ENCODE data around the gene MTUS2. TPM values are rescaled to one million over a fixed set of nuclear protein-coding genes. Genes with fewer than 3 reads are reported as not detected.

Gene MTUS2
- total RNA-seq, 1 donor from 2014 or later, result 0.67 TPM

DNA sequence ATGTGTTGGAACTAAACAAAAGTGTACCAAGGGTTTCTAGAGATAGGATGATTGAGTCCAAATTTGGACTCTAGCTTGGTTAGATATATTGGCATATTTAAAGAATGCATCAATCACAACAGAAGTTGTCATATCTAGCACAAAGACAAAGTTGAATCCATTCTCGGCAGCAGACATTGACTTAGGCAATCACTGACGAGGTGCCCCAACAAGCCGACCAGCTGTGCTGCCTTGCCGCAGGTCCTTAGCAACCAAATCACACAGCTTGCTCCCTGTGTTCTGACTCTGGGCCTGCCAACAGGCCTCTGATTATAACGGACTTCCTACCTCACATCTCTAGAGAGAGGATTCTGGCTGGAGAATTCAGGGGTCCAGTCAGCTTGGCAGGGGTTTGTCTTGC is 208.7 kb downstream of the MTUS2 start:
- H3K4me3 Mint-ChIP-seq, result no peak overlapping the region
- Histone ChIP-seq H3K27me3 (no peaks in the 10 kb centered on the region), H3K4me2 (no peak overlapping the region), H3F3A (ENCODE audit: low read depth) (no peaks in the 10 kb centered on the region), H3K27ac (no peak overlapping the region), H2AFZ (replicated peaks) (no peak overlapping the region), H3K9me3 (ENCODE audit: low read depth) (no peaks in the 10 kb centered on the region), H3K36me3 (no peaks in the 10 kb centered on the region), H3K79me2 (ENCODE audit: low read depth) (no peaks in the 10 kb centered on the region), H3K4me1 (peaks cover 11% of the 10 kb centered on the region), H3K9ac (no peak overlapping the region), H3K4me3 (no peak overlapping the region), H4K20me1 (ENCODE audit: low read depth) (no peaks in the 10 kb centered on the region)
- no peak for TF ChIP-seq EZH2 (IDR thresholded peaks at IDR 0.05)
- TF ChIP-seq EZH2phosphoT487 (IDR thresholded peaks at IDR 0.05), result no peak
- TF ChIP-seq, protein P1, sequence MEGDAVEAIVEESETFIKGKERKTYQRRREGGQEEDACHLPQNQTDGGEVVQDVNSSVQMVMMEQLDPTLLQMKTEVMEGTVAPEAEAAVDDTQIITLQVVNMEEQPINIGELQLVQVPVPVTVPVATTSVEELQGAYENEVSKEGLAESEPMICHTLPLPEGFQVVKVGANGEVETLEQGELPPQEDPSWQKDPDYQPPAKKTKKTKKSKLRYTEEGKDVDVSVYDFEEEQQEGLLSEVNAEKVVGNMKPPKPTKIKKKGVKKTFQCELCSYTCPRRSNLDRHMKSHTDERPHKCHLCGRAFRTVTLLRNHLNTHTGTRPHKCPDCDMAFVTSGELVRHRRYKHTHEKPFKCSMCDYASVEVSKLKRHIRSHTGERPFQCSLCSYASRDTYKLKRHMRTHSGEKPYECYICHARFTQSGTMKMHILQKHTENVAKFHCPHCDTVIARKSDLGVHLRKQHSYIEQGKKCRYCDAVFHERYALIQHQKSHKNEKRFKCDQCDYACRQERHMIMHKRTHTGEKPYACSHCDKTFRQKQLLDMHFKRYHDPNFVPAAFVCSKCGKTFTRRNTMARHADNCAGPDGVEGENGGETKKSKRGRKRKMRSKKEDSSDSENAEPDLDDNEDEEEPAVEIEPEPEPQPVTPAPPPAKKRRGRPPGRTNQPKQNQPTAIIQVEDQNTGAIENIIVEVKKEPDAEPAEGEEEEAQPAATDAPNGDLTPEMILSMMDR (IDR thresholded peaks at IDR 0.05), result no peak
- H3K36me3 Mint-ChIP-seq, result no peaks in the 10 kb centered on the region
- peaks cover 2% of the 10 kb centered on the region for H3K9me3 Mint-ChIP-seq
- H3K4me1 Mint-ChIP-seq, result no peaks in the 10 kb centered on the region
- H3K27ac Mint-ChIP-seq, result no peak overlapping the region
- no peak for DNase-seq (ENCODE audit: low spot score)
- H3K27me3 Mint-ChIP-seq (ENCODE audit: insufficient read depth, low read depth), result peaks cover 3% of the 10 kb centered on the region

- DNase-seq (ENCODE audit: low spot score), result no peak
- H3K4me1 ChIP-seq, result no peaks in the 10 kb centered on the region
- H3K4me3 ChIP-seq, result no peak overlapping the region
- H3K4me1 Mint-ChIP-seq, result no peaks in the 10 kb centered on the region
- no peak overlapping the region for H3K27ac Mint-ChIP-seq
- H3K79me2 ChIP-seq (ENCODE audit: low read depth), result no peaks in the 10 kb centered on the region
- H3K9me3 ChIP-seq (ENCODE audit: low read depth), result no peaks in the 10 kb centered on the region
- H2AFZ ChIP-seq (replicated peaks), result no peak overlapping the region
- no peaks in the 10 kb centered on the region for H3K9me3 Mint-ChIP-seq
- no peaks in the 10 kb centered on the region for H3K27me3 ChIP-seq
- H3F3A ChIP-seq (ENCODE audit: low read depth), result no peaks in the 10 kb centered on the region
- TF ChIP-seq, protein P1 (IDR thresholded peaks at IDR 0.05), result no peak
- TF ChIP-seq EZH2phosphoT487 (IDR thresholded peaks at IDR 0.05) (no peak), EZH2 (IDR thresholded peaks at IDR 0.05) (no peak)
- H3K36me3 ChIP-seq, result no peaks in the 10 kb centered on the region
- H4K20me1 ChIP-seq (ENCODE audit: low read depth), result no peaks in the 10 kb centered on the region
- no peaks in the 10 kb centered on the region for H3K27me3 Mint-ChIP-seq (ENCODE audit: insufficient read depth, low read depth)
- no peak overlapping the region for H3K9ac ChIP-seq
- no peak overlapping the region for H3K4me2 ChIP-seq
- H3K36me3 Mint-ChIP-seq, result no peaks in the 10 kb centered on the region
- no peak overlapping the region for H3K27ac ChIP-seq
- no peak overlapping the region for H3K4me3 Mint-ChIP-seq
Observed at GRCh38 chr13:29038700-29039099, 218.6 kb downstream of the MTUS2 start.

- no peaks in the 10 kb centered on the region for H3K79me2 ChIP-seq (ENCODE audit: low read depth)
- H2AFZ ChIP-seq (replicated peaks), result no peak overlapping the region
- H3K4me1 ChIP-seq, result no peaks in the 10 kb centered on the region
- TF ChIP-seq, protein P1 (IDR thresholded peaks at IDR 0.05), result no peak
- TF ChIP-seq EZH2 (IDR thresholded peaks at IDR 0.05) (no peak), EZH2phosphoT487 (IDR thresholded peaks at IDR 0.05) (no peak)
- no peak overlapping the region for H3K4me3 ChIP-seq
- H3K9me3 Mint-ChIP-seq, result no peaks in the 10 kb centered on the region
- peaks cover 4% of the 10 kb centered on the region for H3K9me3 ChIP-seq (ENCODE audit: low read depth)
- H3K27me3 ChIP-seq, result no peaks in the 10 kb centered on the region
- no peaks in the 10 kb centered on the region for H3F3A ChIP-seq (ENCODE audit: low read depth)
- H3K36me3 Mint-ChIP-seq, result no peaks in the 10 kb centered on the region
- no peaks in the 10 kb centered on the region for H3K27me3 Mint-ChIP-seq (ENCODE audit: insufficient read depth, low read depth)
- no peak overlapping the region for H3K27ac ChIP-seq
- no peak for DNase-seq (ENCODE audit: low spot score)
- no peaks in the 10 kb centered on the region for H4K20me1 ChIP-seq (ENCODE audit: low read depth)
- H3K4me2 ChIP-seq, result no peak overlapping the region
- H3K36me3 ChIP-seq, result no peaks in the 10 kb centered on the region
- H3K4me1 Mint-ChIP-seq, result no peaks in the 10 kb centered on the region
- H3K4me3 Mint-ChIP-seq, result no peak overlapping the region
- no peak overlapping the region for H3K9ac ChIP-seq
- no peak overlapping the region for H3K27ac Mint-ChIP-seq
Observed at GRCh38 chr13:29039212-29039611, 219.1 kb downstream of the MTUS2 start.

Data from neural progenitor cell (in vitro differentiated cells).